CD4-positive, CD25-positive, alpha-beta regulatory T cell (primary cell): ENCODE data around the gene TNNT3. TPM values are rescaled to one million over a fixed set of nuclear protein-coding genes. Genes with fewer than 3 reads are reported as not detected.

Experiments
- ATAC-seq, 2 donors: fragments of 150-1000 bp; cut with Tn5 transposase; one replicate each; pipeline ENCODE4 v1.10.0; 2021; ENCODE audit warnings: low read depth in 2 of 2, moderate number of reproducible peaks in 2 of 2, moderate library complexity in 1 of 2
- DNase-seq, 3 donors: peaks; one replicate each; pipeline versions ENCODE4 v3.0.0 to v3.0.0-alpha.2; 2012 to 2022; ENCODE audit warnings: mixed read lengths in 1 of 3
- H3K27ac ChIP-seq: one replicate; pipeline ENCODE4 v1.7.0; 2013; ENCODE audit warnings: mild to moderate bottlenecking, low read length; ENCODE audit not compliant: insufficient read depth, poor library complexity, severe bottlenecking
- H3K27me3 ChIP-seq: one replicate; pipeline ENCODE4 v1.7.0; 2013; ENCODE audit warnings: low read length; ENCODE audit not compliant: control insufficient read depth, insufficient read depth
- H3K36me3 ChIP-seq: one replicate; pipeline ENCODE4 v1.7.0; 2013; ENCODE audit warnings: mild to moderate bottlenecking, low read length, moderate library complexity; ENCODE audit not compliant: control insufficient read depth, insufficient read depth
- H3K4me1 ChIP-seq: 2 replicates; pipeline ENCODE4 v1.7.0; 2013; ENCODE audit warnings: mild to moderate bottlenecking, low read length; ENCODE audit not compliant: insufficient read depth, control insufficient read depth, poor library complexity, severe bottlenecking
- H3K4me3 ChIP-seq: one replicate; pipeline ENCODE4 v1.7.0; 2013; ENCODE audit warnings: low read depth, mild to moderate bottlenecking, low read length, moderate library complexity
- H3K9me3 ChIP-seq, 2 experiments: 1 replicate in 1 of 2; 2 replicates in 1 of 2; pipeline ENCODE4 v1.7.0; 2013; ENCODE audit warnings: low read length in 2 of 2, mild to moderate bottlenecking in 1 of 2, moderate library complexity in 1 of 2; ENCODE audit not compliant: control insufficient read depth in 2 of 2
- H3K27ac Mint-ChIP-seq, 3 donors: one replicate each; pipeline ENCODE4 v1.8.0; 2020 to 2022; ENCODE audit warnings: mild to moderate bottlenecking in 3 of 3, mixed read lengths in 3 of 3, moderate library complexity in 2 of 3
- H3K27me3 Mint-ChIP-seq: one replicate; pipeline ENCODE4 v1.8.0; 2022; ENCODE audit warnings: mild to moderate bottlenecking, mixed read lengths
- H3K36me3 Mint-ChIP-seq: one replicate; pipeline ENCODE4 v1.8.0; 2020; ENCODE audit warnings: mixed read lengths
- H3K4me1 Mint-ChIP-seq, 4 donors: one replicate each; pipeline ENCODE4 v1.8.0; 2020 to 2022; ENCODE audit warnings: mixed read lengths in 4 of 4, mild to moderate bottlenecking in 1 of 4
- H3K4me3 Mint-ChIP-seq, 4 donors: one replicate each; pipeline ENCODE4 v1.8.0; 2020 to 2022; ENCODE audit warnings: mild to moderate bottlenecking in 4 of 4, mixed read lengths in 4 of 4, moderate library complexity in 3 of 4
- H3K9me3 Mint-ChIP-seq, 7 donors: one replicate each; pipeline ENCODE4 v1.8.0; 2020 to 2022; ENCODE audit warnings: mixed read lengths in 7 of 7, mild to moderate bottlenecking in 3 of 7, moderate library complexity in 2 of 7
- polyA plus RNA-seq, 4 donors: library from polyadenylated mRNA; unstranded; fragments of 300-500 nt; fragmentation: Illumina TruSeq; gene quantifications; one replicate each; pipeline ENCODE4 v1.2.3, GENCODE V29; 2021
- total RNA-seq: library from RNA; stranded (reverse); gene quantifications from one replicate; pipeline ENCODE4 v1.2.3, GENCODE V29; 2022

Gene TNNT3
- total and polyA plus RNA-seq, 5 donors from 2014 or later: 1.6 to 19.4 TPM; not detected in 3

GRCh38 chr11:1918436-1919315 is 827 bp upstream of the TNNT3 start:
- Mint-ChIP-seq H3K4me1 (peaks cover 0 to 24% (median 10%) of the 10 kb centered on the region in 4 donors), H3K27me3 (peaks cover 10% of the 10 kb centered on the region), H3K4me3 (no peak overlapping the region), H3K27ac (no peak overlapping the region), H3K9me3 (no peaks in the 10 kb centered on the region), H3K36me3 (no peaks in the 10 kb centered on the region)
- H3K4me3 ChIP-seq: no peak overlapping the region
- H3K27ac ChIP-seq: no peak overlapping the region
- no peak for ATAC-seq
- DNase-seq: peak in 1 of 3 donors; percentile 23
- H3K27me3 ChIP-seq: no peaks in the 10 kb centered on the region
- H3K4me1 ChIP-seq: no peaks in the 10 kb centered on the region
- H3K36me3 ChIP-seq: no peaks in the 10 kb centered on the region
- no peaks in the 10 kb centered on the region for H3K9me3 ChIP-seq

- Mint-ChIP-seq H3K36me3 (no peaks in the 10 kb centered on the region), H3K9me3 (no peaks in the 10 kb centered on the region), H3K4me1 (peaks cover 0 to 16% (median 7%) of the 10 kb centered on the region in 4 donors), H3K27me3 (peaks cover 5% of the 10 kb centered on the region), H3K4me3 (no peak overlapping the region), H3K27ac (no peak overlapping the region)
- no peak overlapping the region for H3K27ac ChIP-seq
- H3K4me1 ChIP-seq: no peaks in the 10 kb centered on the region
- H3K27me3 ChIP-seq: no peaks in the 10 kb centered on the region
- no peak overlapping the region for H3K4me3 ChIP-seq
- H3K9me3 ChIP-seq: no peaks in the 10 kb centered on the region
- ATAC-seq: no peak
- no peaks in the 10 kb centered on the region for H3K36me3 ChIP-seq
- no peak for DNase-seq
These were observed 815 bp downstream of the TNNT3 start for GRCh38 chr11:1920128-1920908.

GRCh38 chr11:1920909-1921573 is 1.5 kb downstream of the TNNT3 start:
- no peak for DNase-seq
- Mint-ChIP-seq H3K4me1 (peaks cover 0 to 12% (median 5%) of the 10 kb centered on the region in 4 donors), H3K9me3 (no peaks in the 10 kb centered on the region), H3K4me3 (no peak overlapping the region), H3K27ac (peak overlapping the region in 1 of 3 donors; percentile 74), H3K36me3 (no peaks in the 10 kb centered on the region), H3K27me3 (peaks cover 5% of the 10 kb centered on the region)
- Histone ChIP-seq H3K9me3 (no peaks in the 10 kb centered on the region), H3K4me1 (no peaks in the 10 kb centered on the region), H3K27me3 (no peaks in the 10 kb centered on the region), H3K36me3 (no peaks in the 10 kb centered on the region), H3K27ac (no peak overlapping the region), H3K4me3 (no peak overlapping the region)
- no peak for ATAC-seq

- Mint-ChIP-seq H3K4me1 (peaks cover 0 to 8% (median 5%) of the 10 kb centered on the region in 4 donors), H3K27me3 (peaks cover 5% of the 10 kb centered on the region), H3K27ac (no peak overlapping the region), H3K9me3 (no peaks in the 10 kb centered on the region), H3K4me3 (no peak overlapping the region), H3K36me3 (no peaks in the 10 kb centered on the region)
- no peaks in the 10 kb centered on the region for H3K36me3 ChIP-seq
- H3K4me3 ChIP-seq: no peak overlapping the region
- DNase-seq: no peak
- no peaks in the 10 kb centered on the region for H3K9me3 ChIP-seq
- H3K4me1 ChIP-seq: no peaks in the 10 kb centered on the region
- no peaks in the 10 kb centered on the region for H3K27me3 ChIP-seq
- no peak overlapping the region for H3K27ac ChIP-seq
- no peak for ATAC-seq
These were observed 2.2 kb downstream of the TNNT3 start for GRCh38 chr11:1921574-1922141.

GRCh38 chr11:1922481-1923081 is 3.1 kb downstream of the TNNT3 start:
- no peak overlapping the region for H3K27ac ChIP-seq
- Mint-ChIP-seq H3K27me3 (peaks cover 5% of the 10 kb centered on the region), H3K4me1 (peaks cover 0 to 7% (median 5%) of the 10 kb centered on the region in 4 donors), H3K9me3 (no peaks in the 10 kb centered on the region), H3K27ac (peak overlapping the region in 2 of 3 donors; percentile 60 to 81), H3K4me3 (no peak overlapping the region), H3K36me3 (no peaks in the 10 kb centered on the region)
- no peaks in the 10 kb centered on the region for H3K9me3 ChIP-seq
- no peak for DNase-seq
- H3K36me3 ChIP-seq: no peaks in the 10 kb centered on the region
- no peaks in the 10 kb centered on the region for H3K27me3 ChIP-seq
- H3K4me3 ChIP-seq: no peak overlapping the region
- ATAC-seq: no peak
- H3K4me1 ChIP-seq: no peaks in the 10 kb centered on the region

- H3K4me1 Mint-ChIP-seq: peaks cover 0 to 7% (median 4%) of the 10 kb centered on the region in 4 donors
- no peaks in the 10 kb centered on the region for H3K36me3 Mint-ChIP-seq
These were observed 3.9 kb downstream of the TNNT3 start for GRCh38 chr11:1923201-1923956.

More at GRCh38 chr11:1923201-1923956, 3.9 kb downstream of the TNNT3 start:
- DNase-seq (no peak), ATAC-seq (no peak)
- no peaks in the 10 kb centered on the region for H3K4me1 ChIP-seq
- no peaks in the 10 kb centered on the region for H3K9me3 ChIP-seq
- Mint-ChIP-seq H3K9me3 (no peaks in the 10 kb centered on the region), H3K27ac (peak overlapping the region in 1 of 3 donors; percentile 81), H3K27me3 (peaks cover 5% of the 10 kb centered on the region), H3K4me3 (peak overlapping the region in 1 of 4 donors; percentile 19)
- H3K27me3 ChIP-seq: no peaks in the 10 kb centered on the region
- no peak overlapping the region for H3K27ac ChIP-seq
- H3K36me3 ChIP-seq: no peaks in the 10 kb centered on the region
- no peak overlapping the region for H3K4me3 ChIP-seq
